Bone marrow (tissue), 2 donors: ENCODE results near the gene CRX.
"Not testable (repeated sequence)": the region's sequence is repeated elsewhere in the genome, so short reads cannot be mapped to it uniquely, and the experiment has no call there.

ENCODE experiments used
- DNase-seq, 2 donors: peaks; one replicate each; lab custom pipeline; 2025; lab: John Stamatoyannopoulos, UW

The CRX gene

DNA sequence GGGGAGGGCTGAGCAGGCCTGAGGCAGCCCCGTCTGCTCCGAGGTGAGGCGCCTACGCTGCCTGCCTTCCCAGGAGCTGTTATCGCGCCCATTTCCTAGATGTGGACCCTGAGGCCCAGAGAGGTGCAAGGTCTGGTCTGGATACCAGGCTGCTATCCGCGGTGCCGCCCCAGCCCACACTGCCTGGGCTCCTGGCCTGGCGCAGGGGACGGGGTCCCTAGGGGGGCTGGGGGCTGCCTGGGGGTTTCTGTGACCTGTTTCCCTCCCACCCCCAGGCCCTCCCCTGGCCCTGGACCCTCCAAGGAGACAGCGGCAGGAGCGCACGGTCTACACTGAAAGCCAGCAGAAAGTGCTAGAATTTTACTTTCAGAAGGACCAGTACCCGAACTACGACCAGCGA is 38.1 kb downstream of the CRX start:
- not testable (repeated sequence) for DNase-seq

GRCh38 chr19:47860602-47861297 is 39.0 kb downstream of the CRX start:
- DNase-seq, result no peak

DNA sequence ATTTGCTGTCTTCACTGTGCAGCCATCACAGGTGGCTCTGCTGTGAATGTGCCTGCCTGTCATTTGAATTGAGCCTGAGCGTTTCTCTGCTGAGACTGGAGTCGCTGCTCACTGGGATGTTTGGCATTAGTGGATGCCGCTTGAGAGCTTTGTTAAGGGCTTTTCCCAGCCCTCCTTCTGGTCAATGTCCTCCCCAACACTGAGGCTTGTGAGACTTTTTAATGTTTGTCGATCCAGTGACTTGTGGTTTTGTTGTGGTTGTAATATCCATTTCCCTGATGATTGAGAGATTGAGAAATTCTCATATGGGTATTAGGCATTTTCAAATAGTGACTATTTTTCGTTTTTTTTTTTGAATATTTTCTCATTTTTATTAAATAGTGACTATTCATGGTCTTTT is 39.9 kb downstream of the CRX start:
- no peak for DNase-seq

- peak; percentile 30 to 63 for DNase-seq
Observed at GRCh38 chr19:47863514-47863936, 41.8 kb downstream of the CRX start.

GRCh38 chr19:47865166-47865565 is 43.4 kb downstream of the CRX start:
- no peak for DNase-seq

- DNase-seq, result no peak
Observed at GRCh38 chr19:47878906-47879305, 57.2 kb downstream of the CRX start.

DNA sequence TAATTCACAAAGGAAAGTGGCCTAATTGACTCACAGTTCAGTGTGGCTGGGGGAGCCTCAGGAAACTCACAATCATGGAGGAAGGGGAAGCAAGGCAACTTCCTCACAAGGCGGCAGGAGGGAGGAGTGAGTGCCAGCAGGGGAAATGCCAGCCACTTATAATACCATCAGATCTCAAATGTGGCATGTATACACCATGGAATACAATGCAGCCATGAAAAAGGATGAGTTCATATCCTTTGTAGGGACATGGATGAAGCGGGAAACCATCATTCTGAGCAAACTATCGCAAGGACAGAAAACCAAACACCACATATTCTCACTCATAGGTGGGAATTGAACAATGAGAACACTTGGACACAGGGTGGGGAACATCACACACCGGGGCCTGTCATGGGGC is 57.6 kb downstream of the CRX start:
- DNase-seq, result not testable (repeated sequence)

GRCh38 chr19:47881757-47882156 is 60.0 kb downstream of the CRX start:
- no peak for DNase-seq

- DNase-seq, result no peak
Observed at GRCh38 chr19:47882890-47883289, 61.2 kb downstream of the CRX start.

DNA sequence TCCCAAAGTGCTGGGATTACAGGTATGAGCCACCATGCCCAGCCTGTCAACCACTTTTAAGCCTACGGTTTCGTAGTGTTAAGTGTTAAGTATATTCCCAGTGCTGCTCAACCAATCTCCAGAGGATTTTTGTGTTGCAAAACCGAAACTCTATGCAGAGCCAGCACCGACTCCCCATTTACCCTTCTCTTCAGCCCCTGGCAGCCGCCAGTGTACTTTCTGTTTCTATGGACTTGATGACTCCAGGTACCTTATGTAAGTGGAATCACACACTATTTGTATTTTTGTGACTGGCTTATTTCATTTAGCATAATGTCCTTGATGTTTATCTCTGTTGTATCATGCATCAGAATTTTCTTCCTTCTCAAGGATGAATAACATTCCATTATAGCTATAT is 63.3 kb downstream of the CRX start:
- DNase-seq, result no peak

DNA sequence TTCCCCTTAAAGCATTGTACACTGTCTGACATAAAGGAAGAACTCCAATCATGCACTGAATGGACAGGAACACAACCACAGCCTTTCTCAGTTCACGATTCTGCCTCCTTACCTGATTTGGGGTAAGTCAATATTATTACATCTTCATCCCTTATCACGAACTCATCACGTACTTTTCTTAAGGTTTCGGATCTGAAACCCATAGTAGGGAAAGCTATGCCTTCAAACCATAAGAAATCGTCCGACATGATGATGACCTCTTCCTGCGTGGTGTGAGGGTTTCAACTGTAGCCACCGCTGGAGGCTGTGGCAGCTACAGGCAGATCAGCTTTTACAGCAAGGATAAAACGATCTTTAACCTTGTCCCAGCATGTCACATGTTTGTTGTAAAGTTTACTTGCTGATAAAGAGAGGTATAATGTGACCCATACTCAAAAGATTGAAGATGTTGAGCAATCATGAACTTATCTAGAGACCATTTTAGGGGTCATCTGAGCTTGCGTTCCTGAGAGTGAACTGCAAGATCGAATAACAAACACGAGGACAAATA is 64.3 kb downstream of the CRX start, which contains the start of gene SULT2A1:
TSS of gene SULT2A1 (minus strand) at position 306 of the 550 bp plus-strand sequence. CDS start at position 248, 58 bp downstream.
- DNase-seq, result no peak

DNA sequence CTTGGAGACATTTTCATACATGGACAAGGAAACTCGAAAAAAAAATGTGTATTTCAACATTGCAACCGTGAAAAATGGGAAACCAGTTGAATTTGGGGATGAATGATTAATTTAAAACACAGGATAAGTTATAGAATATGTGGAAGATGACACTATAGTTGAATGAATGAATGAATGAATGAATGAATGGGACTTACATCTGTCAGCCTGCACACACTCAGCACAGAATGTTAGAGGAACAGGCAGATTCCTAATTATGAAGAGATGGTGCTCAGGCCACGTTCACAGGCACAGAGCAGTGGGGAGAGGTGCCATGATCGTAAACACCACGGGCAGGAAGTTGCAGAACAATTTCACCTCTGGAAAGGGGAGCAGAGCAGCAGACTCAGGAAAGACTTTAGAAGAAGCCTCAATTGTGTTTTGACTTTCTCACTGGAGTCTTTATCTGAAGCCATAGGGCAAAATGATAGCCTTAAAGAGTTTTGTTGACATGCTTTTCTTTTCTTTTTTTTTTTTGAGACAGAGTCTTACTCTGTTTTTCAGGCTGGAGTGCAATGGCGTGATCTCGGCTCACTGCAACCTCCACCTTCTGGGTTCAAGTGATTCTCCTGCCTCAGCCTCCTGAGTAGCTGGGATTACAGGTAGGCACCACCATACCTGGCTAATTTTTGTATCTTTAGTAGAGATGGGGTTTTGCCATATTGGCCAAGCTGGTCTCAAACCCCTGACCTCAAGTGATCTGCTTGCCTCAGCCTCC is 69.3 kb downstream of the CRX start:
- no peak for DNase-seq

- no peak for DNase-seq
Observed at GRCh38 chr19:47891622-47891922, 69.8 kb downstream of the CRX start.

- DNase-seq, result no peak
Observed at GRCh38 chr19:47891923-47892666, 70.4 kb downstream of the CRX start.
